ENCODE data around the gene PCDHGA9.

The PCDHGA9 gene

GRCh38 chr5:141439411-141440141 lies 37.0 kb downstream of the PCDHGA9 start:
- no peaks in the 10 kb centered on the region for H3K4me1 ChIP-seq (ENCODE audit: insufficient read depth, low read length)
- H3K9ac ChIP-seq (ENCODE audit: low read depth, low read length) = no peak overlapping the region
- H3K36me3 ChIP-seq (ENCODE audit: insufficient read depth, low read length) = no peaks in the 10 kb centered on the region
- H3K9me3 ChIP-seq (ENCODE audit: control insufficient read depth, insufficient read depth, low read length) = no peaks in the 10 kb centered on the region; the same call in 1 of the 2 replicates

DNA sequence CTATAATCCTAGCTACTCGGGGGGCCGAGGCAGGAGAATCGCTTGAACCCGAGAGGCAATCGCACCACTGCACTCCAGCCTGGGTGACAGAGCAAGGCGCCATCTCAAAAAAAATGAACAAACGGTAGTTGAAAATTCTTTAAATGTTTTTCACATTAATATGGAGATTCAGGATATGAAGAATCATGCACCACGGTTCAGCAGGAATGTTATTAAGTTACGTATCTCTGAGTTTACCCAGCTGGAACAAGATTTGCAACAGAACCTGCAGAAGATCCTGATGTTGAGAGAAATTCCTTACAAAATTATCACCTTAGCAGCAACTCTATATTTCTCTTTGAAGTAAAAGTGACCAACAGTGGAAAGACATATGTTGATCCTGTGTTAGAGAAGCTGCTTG lies 37.8 kb downstream of the PCDHGA9 start:
- H3K36me3 ChIP-seq (ENCODE audit: insufficient read depth, low read length) = no peaks in the 10 kb centered on the region
- no peaks in the 10 kb centered on the region for H3K4me1 ChIP-seq (ENCODE audit: insufficient read depth, low read length)
- no peaks in the 10 kb centered on the region; the same call in 1 of the 2 replicates for H3K9me3 ChIP-seq (ENCODE audit: control insufficient read depth, insufficient read depth, low read length)
- no peak overlapping the region for H3K9ac ChIP-seq (ENCODE audit: low read depth, low read length)

- no peaks in the 10 kb centered on the region for H3K36me3 ChIP-seq (ENCODE audit: insufficient read depth, low read length)
- H3K9me3 ChIP-seq (ENCODE audit: control insufficient read depth, insufficient read depth, low read length) = no peaks in the 10 kb centered on the region; the same call in 1 of the 2 replicates
- no peak overlapping the region for H3K9ac ChIP-seq (ENCODE audit: low read depth, low read length)
- H3K4me1 ChIP-seq (ENCODE audit: insufficient read depth, low read length) = no peaks in the 10 kb centered on the region
Observed at GRCh38 chr5:141441571-141442170, 39.1 kb downstream of the PCDHGA9 start.
